GM19043 (cell line): ENCODE data around the gene LRRC23.
"Not testable (repeated sequence)": the region's sequence is repeated elsewhere in the genome, so short reads cannot be mapped to it uniquely, and the experiment has no call there.

Source experiments
- ATAC-seq: cut with Tn5 transposase; IDR thresholded peaks from one replicate; pipeline ENCODE4 v1.9.1; 2021; ENCODE audit warnings: low read depth; ENCODE audit not compliant: unreplicated experiment

LRRC23 gene, protein sequence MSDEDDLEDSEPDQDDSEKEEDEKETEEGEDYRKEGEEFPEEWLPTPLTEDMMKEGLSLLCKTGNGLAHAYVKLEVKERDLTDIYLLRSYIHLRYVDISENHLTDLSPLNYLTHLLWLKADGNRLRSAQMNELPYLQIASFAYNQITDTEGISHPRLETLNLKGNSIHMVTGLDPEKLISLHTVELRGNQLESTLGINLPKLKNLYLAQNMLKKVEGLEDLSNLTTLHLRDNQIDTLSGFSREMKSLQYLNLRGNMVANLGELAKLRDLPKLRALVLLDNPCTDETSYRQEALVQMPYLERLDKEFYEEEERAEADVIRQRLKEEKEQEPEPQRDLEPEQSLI

DNA sequence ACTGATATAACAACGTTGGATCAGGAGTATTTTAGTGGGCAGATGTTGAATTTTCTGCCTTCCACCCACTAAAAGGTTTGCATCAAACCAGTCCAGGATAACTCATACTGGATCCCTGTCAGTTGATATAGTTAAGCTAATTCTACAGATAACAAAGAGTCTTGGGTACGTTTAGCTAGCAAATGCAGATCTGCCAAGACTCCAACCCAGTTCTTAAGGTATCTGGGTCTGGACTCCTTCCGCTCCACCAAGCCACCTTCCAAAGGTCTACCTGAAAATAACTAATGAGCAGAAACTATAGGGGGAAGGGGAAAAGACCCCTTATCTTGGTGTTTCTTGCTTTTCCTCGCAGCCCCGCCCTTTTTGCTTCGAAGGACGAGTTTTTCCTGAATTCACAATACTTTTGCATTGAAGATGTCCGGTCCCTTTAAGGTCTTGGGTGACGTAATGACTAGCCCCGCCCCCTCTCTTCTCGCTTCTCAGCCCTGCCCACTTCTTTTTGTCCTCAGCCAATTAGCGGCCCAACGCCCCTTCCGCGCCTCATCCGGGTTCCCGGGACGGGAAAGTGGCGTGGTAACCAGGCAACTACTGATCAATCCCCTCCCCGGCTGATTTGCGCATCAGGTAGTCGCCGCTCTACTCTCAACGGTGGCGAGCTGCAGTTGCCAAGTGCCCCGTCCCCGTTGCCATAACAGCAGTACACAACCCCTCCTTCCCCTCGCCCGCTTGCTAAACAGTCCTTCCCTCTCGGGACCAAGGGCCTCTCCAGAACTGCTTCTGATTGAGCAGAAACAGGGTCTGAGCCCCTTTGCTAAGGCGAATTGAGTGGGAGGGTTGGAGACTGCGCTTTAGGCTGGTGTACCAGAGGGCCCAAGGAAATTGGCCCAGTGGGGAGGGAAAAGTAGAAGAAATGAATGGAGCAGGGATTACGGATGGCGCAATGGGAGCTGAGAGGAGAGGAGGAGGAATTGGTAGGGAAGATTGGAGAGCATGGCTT is at the start of gene LRRC23:
TSS of gene LRRC23 (plus strand) at position 543 of the 997 bp plus-strand sequence. CDS start 812 bp downstream, outside the sequence.
- peak; percentile 93 for ATAC-seq

DNA sequence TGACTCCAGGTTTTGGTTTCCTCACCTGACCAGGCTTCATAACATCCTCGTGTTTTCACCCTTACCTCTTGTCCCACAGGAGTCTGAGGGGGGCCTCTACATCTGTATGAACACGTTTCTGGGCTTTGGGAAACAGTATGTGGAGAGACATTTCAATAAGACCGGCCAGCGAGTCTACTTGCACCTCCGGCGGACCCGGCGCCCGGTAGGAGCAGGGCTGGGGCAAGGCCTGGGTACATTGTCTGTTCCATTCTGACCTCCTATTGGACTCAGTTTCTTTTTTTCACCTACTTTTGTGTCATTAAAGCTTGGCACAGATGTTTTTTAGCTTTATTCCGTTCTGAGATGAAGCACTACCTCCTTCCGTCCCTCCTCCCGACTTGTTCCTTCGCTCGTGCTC is 49.3 kb upstream of the LRRC23 start:
- no peak for ATAC-seq

DNA sequence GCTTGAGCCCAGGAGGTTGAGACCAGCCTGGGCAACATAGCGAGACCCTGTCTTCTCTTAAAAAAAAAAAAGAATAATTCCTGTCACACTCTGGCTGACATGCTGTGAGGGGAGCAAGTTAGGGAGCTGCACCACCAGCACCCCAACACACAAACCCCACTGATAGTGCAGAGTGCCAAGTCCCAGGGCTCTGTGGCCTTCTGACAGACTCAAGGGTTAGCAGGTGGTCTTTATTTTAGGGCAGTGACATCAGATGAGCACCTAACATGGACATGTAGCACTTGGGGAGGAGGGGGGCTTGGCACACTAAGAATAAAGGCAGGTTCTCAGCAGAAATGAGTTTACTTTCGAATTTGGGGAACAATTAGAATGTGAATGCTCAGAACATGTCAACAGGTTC is 45.8 kb upstream of the LRRC23 start:
- no peak for ATAC-seq

DNA sequence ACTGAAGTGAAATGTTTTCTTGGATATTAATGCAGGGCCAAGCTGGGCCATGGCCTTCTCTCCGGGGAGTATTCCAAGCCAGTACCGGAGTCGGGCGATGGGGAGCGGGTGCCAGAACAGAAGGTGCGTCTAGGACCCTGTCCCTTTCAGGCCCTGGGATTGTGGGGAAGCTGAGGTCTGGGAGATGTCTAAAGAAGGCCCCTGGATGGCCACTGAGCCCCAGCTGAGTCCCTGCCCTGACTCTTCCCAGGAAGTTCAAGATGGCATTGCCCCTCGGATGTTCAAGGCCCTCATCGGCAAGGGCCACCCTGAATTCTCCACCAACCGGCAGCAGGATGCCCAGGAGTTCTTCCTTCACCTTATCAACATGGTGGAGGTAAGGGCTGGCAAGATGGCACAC is 44.5 kb upstream of the LRRC23 start:
- ATAC-seq = no peak

DNA sequence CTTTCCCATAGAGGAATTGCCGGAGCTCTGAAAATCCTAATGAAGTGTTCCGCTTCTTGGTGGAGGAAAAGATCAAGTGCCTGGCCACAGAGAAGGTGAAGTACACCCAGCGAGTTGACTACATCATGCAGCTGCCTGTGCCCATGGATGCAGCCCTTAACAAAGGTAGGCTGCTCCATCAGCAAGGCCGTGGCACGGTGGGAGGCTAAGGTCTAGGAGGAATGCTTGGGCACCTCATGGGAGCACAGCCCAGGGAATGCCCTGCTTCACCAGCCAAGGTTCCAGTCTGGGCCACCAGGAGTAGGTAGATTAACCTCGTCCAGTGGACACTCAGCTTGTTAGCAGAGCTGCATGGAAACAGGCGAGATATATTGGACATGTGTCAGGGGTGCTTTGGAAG is 43.7 kb upstream of the LRRC23 start:
- ATAC-seq = no peak

DNA sequence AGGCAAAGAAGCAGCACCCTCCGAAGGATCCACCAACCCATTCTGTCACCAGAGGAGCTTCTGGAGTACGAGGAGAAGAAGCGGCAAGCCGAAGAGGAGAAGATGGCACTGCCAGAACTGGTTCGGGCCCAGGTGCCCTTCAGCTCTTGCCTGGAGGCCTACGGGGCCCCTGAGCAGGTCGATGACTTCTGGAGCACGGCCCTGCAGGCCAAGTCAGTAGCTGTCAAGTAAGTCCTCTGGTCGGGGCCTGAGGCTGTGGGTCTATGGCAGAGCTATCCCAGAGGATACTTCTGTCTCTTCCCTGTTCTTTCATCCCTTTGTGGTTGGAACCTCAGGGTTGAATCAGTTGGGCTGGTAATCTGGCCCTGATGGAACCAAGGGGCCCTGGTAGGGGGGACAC is 43.2 kb upstream of the LRRC23 start:
- no peak for ATAC-seq

DNA sequence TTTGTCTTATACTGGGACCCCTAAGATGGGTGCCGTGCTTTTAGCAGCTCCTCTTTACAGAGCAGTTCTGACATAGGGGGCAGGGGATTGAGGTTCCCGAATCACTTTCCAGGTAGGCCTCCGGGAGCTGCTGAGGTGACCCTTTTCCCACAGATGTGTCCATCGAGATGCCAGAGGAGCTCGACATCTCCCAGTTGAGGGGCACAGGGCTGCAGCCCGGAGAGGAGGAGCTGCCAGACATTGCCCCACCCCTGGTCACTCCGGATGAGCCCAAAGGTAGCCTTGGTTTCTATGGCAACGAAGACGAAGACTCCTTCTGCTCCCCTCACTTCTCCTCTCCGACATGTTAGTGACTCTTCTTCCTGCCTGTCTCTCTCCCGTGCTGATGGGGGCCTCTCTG is 41.6 kb upstream of the LRRC23 start:
- no peak for ATAC-seq

DNA sequence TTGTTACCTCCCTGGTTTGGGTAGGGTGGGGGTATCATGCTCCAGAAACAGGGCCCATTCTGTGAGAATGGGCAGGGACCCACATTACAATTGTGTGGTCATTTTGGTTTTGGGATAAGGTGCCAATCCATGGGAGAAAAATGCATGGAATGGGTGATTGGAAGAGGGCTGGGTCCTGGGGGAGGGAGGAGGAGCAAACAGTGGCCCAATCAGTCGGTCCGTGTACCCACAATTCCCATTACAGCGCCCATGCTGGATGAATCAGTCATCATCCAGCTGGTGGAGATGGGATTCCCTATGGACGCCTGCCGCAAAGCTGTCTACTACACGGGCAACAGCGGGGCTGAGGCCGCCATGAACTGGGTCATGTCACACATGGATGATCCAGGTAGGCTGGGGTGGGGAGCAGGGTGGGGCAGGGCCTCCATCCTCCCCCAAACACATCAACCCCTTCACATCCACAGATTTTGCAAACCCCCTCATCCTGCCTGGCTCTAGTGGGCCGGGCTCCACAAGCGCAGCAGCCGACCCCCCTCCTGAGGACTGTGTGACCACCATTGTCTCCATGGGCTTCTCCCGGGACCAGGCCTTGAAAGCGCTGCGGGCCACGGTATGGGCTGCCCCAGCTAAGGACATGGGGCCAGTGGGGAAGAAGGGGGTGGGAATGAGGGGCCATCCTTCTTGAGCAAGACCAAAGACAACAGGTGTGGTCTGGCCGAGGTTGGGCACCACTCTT is 40.9 kb upstream of the LRRC23 start:
- no peak for ATAC-seq

DNA sequence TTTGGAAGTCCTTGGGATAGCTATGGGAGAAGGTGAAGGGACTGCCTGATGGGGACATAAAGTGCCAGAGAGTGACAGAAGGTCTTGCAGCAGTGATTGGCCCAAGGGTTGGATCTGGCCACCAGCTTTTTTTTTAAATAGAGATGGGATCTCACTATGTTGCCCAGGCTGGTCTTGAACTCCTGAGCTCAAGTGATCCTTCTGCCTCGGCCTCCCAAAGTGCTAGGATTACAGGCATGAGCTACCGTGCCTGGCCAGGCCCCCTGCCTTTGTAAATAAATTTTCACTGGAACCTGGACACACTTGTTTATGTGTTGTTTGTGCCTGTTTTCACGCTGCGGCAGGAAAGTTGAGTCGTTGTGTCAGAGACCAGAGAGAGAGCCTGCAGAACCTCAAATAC is 39.3 kb upstream of the LRRC23 start:
- ATAC-seq = not testable (repeated sequence)

DNA sequence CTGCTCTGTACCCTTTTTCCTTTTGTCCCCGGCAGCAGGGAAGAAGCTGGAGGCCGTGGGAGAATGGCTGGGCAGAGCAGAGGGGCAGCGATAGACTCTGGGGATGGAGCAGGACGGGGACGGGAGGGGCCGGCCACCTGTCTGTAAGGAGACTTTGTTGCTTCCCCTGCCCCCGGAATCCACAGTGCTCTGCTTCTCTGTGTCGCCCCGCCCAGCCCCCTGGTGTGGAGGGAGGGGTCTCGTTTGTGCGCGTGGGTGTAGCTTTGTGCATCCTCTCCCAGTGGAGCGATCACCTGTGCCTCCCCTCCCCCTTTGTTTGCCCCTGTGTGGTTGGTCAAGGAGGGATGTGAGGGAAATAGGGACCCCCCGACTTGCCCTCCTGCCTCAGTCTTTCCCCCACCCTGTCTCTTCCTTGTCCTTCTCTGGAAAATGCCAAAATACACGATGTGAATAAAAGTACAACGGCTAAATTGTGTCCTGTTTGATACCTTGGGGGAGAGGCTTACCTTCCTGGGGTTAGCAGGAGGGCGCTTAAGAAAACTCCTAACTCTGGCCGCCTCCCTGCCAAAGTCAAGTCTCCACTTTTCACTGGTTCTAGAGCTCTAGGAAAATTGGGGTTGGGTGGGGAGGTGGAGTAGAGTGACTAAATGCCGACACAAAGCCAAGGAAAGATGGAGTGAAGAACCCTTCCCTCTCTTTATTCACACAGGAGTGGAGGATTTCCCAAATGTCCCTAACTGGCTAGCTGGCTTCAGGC is 38.3 kb upstream of the LRRC23 start:
- no peak for ATAC-seq

DNA sequence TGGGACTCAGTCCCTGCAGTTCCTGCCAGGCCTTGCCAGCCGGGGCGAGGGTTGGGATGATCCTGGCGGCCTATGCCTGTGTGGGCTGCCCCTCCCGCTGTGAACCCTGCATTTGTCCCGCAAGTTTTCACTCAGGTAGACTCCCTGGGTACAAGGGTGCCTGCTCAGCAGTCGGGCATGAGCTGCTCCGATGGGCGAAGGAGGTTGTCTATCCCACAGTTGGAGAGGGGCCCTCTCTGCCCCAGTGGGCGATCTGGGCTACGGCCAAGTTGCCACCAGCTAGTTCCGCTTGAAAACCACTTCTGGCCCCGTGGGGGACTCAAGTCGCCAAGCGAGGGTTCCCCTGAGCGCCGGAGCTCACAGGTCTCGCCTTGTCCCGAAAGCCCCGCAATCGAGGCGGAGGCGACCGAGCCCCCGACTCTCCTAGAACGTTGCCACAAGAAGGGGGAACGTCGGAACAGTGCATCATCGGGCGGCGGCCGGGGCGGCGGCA is 37.7 kb upstream of the LRRC23 start:
- peak; percentile 4 for ATAC-seq

DNA sequence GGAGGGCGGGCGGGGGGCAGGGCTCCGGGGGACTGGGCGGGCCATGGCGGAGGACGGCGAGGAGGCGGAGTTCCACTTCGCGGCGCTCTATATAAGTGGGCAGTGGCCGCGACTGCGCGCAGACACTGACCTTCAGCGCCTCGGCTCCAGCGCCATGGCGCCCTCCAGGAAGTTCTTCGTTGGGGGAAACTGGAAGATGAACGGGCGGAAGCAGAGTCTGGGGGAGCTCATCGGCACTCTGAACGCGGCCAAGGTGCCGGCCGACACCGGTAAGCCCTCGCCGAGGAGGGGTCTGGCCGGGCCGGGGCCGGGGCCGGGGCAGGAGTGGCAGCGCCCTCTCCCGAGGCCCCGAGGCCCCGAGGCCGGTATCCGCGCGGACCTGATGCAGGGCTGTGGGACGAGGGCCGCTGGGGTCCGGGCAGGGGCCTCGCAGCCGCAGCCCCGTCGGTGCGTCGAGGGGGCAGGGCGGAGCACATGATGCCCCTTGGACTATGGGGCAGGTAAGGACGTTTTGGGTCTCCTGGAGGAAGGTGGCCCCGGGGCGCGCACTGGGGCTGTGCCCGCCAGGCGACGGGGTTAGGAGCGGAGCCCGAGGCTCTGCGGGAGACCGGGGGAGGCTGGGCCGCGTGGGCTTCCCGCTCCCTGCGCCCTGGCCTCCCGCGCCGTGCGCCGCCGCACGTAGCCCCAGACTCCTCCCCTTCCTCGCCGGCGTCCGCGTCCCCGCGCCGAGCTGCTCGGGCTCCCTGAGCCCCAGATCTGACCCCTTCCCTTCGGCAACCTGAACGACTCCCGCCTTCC is 37.0 kb upstream of the LRRC23 start, which contains the start of gene TPI1:
TSS of gene TPI1 (plus strand) at position 119 of the 798 bp plus-strand sequence. CDS start at position 155, 36 bp downstream.
- peak; percentile 54 for ATAC-seq

DNA sequence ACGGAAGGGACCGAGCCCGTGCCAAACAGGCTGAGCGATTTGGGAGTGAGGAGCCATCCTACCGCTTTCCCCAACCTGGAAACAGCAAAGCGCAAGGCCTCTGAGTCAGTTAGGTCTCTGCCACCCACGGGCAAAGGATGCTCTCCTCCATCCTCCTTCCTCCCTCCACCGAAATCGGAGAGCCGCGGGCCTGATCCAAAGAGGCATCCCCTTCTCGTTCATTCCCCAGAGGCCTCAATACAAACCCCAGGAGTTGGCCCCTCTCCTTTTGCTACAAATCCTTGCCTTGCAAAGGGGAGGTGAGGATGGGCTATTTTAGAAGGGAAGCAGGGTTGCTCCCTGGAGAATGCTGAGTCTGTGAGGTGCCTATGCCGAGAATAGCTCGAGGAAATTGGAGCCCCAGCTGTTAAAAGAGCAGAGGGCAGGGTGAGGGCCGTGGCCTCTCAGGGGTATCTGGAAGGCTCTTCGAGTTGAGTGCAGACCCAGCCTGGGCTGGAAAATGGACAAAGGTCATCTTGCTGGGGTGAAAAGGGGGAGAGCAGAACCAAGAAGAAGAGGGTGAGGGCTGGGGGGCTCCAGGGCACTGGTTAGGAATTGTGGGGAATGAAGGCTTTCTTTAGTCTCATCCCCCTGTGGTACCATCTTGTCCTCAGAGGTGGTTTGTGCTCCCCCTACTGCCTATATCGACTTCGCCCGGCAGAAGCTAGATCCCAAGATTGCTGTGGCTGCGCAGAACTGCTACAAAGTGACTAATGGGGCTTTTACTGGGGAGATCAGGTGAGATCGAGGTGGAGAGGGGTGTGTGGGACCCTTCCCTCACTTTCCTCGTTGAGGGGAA is 36.2 kb upstream of the LRRC23 start:
- ATAC-seq = no peak

DNA sequence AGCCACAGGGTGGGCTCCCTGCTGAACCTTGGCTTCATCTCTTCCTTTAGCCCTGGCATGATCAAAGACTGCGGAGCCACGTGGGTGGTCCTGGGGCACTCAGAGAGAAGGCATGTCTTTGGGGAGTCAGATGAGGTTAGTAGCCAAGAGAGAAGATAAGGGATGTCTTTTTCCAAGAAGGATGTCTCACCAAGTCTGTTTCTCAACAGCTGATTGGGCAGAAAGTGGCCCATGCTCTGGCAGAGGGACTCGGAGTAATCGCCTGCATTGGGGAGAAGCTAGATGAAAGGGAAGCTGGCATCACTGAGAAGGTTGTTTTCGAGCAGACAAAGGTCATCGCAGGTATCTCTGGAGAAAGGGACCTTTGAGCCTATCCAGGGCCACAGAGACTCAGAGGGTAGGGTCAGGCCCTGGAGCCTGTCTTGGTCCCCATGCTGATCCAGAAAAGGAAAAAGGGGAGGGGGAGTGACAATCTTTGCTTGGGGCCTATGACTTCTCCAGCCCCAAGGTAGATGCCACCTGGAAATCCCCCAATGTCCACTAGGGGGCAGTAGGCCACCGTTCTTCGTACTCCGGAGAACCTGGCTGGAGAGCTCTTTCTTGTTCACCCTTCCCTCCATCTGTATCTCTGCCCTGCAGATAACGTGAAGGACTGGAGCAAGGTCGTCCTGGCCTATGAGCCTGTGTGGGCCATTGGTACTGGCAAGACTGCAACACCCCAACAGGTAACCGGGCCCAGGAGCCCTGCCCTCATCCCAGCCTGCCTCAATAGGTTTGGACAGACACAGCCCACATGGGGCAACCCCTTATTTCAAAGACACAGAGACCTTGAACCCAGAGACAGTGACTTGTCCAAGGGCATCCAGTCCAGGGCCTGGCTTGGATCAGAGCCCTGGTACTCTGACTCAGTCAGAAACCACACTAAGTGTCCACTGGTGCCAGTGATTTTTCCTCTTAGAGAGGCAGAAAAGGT is 35.3 kb upstream of the LRRC23 start:
- ATAC-seq = no peak

DNA sequence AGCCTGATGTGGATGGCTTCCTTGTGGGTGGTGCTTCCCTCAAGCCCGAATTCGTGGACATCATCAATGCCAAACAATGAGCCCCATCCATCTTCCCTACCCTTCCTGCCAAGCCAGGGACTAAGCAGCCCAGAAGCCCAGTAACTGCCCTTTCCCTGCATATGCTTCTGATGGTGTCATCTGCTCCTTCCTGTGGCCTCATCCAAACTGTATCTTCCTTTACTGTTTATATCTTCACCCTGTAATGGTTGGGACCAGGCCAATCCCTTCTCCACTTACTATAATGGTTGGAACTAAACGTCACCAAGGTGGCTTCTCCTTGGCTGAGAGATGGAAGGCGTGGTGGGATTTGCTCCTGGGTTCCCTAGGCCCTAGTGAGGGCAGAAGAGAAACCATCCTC is 34.3 kb upstream of the LRRC23 start:
- ATAC-seq = not testable (repeated sequence)

DNA sequence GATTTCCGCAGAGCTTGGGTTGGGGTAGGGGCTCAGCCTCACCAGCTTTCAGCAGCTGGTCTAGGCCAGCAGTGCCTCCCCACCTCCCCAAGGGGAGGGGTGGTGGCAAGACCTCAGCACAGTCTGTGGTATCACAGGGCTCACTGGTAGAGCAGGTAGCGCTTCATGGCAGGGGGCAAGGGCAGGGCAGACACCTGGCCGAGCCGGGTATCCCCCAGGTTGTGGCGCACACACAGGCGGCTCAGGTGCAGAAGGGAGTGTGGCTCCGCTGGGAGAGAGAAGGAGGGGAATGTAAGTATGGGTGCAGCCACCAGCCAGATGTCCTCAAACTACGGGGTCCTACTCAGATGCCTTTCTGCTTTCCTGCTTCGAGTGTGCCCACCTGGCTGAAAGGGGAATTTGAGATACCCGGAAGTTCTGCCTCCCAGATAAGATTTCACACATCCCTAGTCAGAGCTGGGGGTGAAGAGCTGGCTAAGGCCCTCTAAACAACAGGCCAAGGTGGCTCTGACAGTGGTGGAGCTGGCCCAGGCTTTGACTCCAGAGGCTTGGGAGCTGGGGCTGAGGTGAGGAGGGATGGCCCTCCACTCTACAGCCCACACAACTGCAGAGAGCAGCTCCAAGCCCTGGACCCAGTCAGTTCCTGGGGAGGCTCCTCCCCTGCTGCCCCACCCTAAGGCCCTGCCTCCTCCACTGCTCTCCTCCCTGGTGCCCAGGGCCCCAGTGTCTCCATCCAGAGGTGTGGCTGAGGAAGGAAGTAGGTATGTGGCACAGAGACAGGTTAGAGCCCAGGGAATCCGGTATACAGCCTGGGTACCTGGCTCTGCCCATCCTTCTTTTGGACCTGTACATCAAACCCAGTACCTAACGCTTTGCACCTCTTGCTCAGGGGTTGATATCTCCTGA is 33.3 kb upstream of the LRRC23 start:
- no peak for ATAC-seq
